PC-3 (cell line): ENCODE measurements around the gene TCEA2.

Experiments used
- EZH2 ChIP-seq: fragments of 300-600 bp; sonication (generic); IDR thresholded peaks from one replicate; pipeline ENCODE4 v1.6.1; 2017; ENCODE audit warnings: antibody characterized with exemption, mild to moderate bottlenecking, low read length; ENCODE audit not compliant: unreplicated experiment
- TF ChIP-seq, protein P1 (sequence below): fragments of 300-600 bp; sonication (generic); conservative IDR thresholded peaks from 2 replicates; pipeline ENCODE4 v1.5.1; 2017; ENCODE audit warnings: antibody characterized with exemption, low read depth, mild to moderate bottlenecking, low read length

DNA sequence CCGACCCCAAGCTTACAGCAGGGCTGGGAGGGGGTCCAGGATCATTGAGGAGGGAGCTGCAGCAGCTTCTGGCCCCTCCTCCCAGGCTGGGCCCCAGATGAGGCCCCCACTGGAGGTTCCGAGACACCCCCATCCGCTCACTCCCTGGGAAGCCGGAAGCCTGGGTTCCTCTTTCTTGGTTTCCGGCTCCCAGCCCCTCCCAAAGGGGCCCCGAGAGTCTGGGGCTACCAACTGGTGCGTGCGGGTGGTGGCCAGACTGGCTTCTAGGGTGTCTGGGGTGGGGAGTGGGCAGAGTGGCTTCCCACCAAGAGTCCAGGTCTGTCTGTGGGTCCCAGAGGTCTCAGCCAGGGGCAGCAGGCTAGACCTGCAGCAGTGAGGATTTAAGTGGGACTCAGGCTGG is 14.1 kb downstream of the TCEA2 start:
- TF ChIP-seq, protein P1, sequence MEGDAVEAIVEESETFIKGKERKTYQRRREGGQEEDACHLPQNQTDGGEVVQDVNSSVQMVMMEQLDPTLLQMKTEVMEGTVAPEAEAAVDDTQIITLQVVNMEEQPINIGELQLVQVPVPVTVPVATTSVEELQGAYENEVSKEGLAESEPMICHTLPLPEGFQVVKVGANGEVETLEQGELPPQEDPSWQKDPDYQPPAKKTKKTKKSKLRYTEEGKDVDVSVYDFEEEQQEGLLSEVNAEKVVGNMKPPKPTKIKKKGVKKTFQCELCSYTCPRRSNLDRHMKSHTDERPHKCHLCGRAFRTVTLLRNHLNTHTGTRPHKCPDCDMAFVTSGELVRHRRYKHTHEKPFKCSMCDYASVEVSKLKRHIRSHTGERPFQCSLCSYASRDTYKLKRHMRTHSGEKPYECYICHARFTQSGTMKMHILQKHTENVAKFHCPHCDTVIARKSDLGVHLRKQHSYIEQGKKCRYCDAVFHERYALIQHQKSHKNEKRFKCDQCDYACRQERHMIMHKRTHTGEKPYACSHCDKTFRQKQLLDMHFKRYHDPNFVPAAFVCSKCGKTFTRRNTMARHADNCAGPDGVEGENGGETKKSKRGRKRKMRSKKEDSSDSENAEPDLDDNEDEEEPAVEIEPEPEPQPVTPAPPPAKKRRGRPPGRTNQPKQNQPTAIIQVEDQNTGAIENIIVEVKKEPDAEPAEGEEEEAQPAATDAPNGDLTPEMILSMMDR, result no peak
- no peak for TF ChIP-seq EZH2
